Stimulated activated CD8-positive, alpha-beta memory T cell treated with anti-CD3 and anti-CD28 coated beads, Interleukin-7, amount 100 ng/mL, for 24 hours (primary cell): ENCODE measurements around the gene USP4.
"Not testable (repeated sequence)": the region's sequence is repeated elsewhere in the genome, so short reads cannot be mapped to it uniquely, and the experiment has no call there.

ENCODE experiments used
- DNase-seq: peaks from one replicate; pipeline ENCODE4 v3.0.0-alpha.2; 2020; ENCODE audit warnings: low read depth

The USP4 gene, protein sequence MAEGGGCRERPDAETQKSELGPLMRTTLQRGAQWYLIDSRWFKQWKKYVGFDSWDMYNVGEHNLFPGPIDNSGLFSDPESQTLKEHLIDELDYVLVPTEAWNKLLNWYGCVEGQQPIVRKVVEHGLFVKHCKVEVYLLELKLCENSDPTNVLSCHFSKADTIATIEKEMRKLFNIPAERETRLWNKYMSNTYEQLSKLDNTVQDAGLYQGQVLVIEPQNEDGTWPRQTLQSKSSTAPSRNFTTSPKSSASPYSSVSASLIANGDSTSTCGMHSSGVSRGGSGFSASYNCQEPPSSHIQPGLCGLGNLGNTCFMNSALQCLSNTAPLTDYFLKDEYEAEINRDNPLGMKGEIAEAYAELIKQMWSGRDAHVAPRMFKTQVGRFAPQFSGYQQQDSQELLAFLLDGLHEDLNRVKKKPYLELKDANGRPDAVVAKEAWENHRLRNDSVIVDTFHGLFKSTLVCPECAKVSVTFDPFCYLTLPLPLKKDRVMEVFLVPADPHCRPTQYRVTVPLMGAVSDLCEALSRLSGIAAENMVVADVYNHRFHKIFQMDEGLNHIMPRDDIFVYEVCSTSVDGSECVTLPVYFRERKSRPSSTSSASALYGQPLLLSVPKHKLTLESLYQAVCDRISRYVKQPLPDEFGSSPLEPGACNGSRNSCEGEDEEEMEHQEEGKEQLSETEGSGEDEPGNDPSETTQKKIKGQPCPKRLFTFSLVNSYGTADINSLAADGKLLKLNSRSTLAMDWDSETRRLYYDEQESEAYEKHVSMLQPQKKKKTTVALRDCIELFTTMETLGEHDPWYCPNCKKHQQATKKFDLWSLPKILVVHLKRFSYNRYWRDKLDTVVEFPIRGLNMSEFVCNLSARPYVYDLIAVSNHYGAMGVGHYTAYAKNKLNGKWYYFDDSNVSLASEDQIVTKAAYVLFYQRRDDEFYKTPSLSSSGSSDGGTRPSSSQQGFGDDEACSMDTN

DNA sequence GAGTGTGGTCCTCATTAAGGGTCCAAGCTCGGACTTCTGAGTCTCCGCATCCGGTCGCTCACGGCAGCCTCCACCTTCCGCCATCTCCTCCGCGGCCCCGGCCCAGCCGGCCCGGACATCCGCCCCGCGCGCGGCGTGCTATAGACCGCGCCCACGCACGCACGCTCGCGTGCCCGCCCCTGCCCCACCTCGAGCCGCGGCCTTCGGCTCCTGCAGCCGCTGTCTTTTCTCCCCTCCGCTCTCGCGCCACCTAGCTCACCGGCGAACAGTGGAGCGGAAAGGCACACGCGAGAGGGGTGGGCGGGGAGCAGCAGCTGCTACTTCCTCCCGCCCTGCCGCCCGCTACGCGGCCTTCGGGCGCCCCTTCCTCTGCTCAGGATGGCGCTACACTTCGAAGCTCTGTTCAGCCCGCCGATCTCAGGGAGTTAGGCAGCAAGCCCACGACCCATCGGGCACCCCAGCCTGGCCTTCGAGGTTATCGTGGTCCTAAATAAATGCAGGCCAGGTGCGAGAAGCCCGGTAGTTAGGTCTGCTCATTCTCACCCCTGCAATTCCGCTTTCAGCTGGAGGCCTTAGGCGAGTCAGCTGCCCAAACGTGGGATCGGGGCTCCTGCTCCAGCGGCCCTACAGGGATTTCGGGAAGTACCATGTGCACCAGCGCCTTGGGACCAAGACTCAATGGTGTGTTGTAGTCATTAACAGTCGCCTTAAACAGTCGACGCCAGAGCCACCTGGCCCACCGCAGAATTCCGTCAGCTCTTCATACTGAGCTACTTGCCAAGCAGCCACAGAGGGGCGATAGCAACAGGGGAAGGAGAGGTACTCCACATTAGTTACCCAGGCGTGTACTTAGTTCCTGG is at the start of gene USP4:
TSS of gene USP4 (minus strand) at position 113 of the 860 bp plus-strand sequence. CDS start at position 84, 29 bp downstream.
- peak; percentile 75 for DNase-seq

DNA sequence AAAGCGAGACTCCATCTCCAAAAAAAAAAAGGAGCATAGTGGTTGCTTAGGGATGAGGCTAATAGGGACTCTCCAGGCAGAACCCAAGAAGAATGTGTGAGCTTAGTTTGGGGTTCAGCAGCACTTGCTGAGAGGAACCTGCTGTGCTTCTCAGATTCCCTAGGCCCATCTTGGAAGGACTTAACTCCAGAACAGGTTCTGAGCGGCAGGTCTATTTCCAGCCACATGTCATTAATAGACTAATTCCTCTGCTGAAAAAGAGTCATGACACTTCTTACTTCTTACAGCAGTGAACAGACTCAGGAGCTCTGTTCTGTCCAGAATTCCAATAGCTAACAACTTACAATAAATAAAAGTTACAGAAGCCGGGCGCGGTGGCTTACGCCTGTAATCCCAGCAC is 49.4 kb upstream of the USP4 start:
- no peak for DNase-seq

DNA sequence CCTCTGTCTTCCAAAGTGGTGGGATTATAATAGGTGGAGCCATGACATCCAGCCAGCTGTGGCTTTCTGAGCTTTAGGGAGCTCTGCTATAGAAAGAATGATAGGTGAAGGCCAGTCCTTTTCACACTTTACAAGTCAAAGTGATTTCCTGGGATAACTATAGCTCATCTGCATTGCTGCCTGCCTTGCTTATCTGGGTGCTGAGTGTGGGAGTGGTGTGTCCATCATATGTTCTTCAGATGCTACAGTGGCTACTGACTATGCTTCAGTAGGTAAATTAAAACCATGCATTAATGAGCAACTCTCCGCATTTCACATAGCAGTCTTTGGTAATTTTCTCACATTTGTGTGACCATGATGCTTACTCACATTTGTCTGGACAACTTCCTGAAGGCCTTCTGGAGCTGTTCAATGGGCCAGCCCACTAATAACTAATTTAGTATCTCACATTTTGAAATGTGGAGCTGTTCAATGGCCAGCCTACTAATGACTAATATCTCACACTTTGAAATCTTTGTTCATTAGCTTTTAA is 48.5 kb upstream of the USP4 start:
- no peak for DNase-seq

DNA sequence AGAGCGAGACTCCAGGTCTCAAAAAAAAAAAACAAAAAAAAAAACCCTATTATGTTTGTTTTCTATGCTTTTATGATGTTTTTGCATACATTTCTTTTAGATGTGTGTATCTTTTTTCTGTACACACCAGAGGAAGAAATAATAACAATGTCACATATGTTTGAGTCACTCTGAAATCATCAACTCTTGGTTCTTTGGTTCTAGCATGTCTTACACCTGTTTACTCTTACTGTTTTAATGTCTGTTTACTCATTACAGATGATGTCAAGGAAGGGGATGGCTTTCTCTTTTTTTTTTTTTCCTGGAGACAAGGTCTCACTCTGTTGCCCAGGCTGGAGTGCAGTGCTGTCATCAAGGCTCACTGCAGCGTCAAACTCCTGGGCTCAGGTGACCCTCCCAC is 47.9 kb upstream of the USP4 start:
- no peak for DNase-seq

DNA sequence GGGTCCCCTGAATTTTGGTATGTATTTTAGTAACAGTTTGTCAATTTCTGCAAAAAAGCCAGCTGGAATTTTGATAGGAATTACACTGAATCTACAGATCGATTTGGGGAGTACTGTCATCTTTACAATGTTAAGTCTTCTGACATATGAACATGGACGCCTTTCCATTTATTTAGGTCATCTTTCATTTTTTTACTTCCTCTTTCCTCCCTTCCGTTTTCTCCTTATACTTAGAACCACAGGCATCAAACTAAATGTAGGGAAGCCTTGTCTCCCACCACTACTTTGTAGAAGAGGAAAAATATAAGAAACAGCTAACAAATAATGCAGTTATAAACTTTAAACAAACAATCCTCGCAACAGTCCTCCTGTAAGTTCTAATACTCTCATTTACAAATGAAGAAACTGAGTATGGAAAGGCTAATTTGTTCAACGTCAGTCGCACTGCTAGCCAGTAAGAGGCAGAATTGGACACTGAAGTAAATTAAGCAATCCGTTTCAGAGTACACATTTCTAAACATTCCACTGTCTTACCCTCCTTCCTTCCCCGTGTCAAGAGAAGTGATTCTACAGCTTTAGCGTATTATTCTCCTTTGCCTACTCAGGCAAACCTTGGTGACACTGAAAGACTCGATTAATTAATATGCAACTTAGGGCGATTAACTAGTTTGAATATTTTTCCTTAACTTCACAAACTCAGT is 46.4 kb upstream of the USP4 start:
- DNase-seq: no peak

DNA sequence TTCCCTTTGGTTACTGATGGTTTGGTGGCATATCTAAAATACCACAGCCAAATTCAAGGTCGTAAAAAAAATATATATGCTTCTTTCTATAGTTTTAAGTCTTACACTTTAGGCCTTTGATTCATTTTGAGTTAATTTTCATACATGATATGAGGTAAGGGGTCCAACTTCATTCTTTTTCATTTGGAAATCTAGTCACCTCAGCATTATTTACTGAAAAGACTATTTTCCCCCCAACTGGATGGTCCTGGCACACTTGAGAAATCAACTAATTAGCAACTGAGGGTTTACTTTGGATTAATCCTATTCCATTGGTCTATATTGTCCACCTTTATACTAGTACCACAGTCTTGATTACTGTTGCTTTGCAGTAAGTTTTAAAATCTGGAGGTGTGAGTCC is 45.8 kb upstream of the USP4 start:
- no peak for DNase-seq

DNA sequence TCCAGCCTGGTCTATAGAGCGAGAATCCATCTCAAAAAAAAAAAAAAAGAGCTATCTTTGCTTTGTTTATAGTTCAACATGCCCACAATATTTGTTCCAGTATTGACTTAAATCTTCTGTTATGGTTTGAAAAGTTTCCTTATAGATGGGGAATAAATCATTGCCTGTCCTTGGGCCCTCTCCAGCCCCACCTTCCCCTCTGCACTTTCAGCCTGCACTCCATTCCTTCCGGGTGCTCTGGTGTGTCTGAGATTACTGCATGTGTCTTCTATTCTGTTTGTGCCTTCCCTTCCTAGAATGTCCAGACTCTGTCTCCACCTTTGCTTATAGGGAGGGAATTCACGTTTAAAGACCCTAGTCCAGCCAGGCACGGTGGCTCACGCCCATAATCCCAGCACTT is 43.5 kb upstream of the USP4 start:
- DNase-seq: no peak

DNA sequence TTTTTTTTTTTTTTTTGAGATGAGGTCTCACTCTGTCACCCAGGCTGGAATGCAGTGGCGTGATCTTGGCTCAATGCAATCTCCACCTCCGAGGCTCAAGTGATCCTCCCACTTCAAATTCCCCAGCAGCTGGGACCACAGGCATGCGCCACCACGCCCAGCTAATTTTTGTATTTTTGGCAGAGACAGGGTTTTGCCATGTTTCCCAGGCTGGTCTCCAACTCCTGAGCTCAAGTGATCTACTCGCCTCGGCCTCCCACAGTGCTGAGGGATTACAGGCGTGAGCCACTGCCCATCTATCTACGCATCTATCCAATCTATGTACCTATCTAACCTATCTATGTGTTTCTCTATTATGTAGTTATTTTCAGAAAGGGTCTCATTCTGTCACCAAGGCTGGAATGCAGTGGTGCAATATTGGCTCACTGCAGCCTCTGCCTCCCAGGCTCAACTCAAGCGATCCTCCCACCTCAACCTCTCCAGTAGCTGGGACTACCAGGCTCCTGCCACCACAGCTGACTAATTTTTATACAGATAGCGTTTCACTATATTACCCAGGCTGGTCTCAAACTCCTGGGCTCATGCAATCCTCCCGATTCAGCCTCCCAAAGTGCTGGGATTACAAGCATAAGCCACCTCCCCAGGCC is 38.5 kb upstream of the USP4 start:
- no peak for DNase-seq

DNA sequence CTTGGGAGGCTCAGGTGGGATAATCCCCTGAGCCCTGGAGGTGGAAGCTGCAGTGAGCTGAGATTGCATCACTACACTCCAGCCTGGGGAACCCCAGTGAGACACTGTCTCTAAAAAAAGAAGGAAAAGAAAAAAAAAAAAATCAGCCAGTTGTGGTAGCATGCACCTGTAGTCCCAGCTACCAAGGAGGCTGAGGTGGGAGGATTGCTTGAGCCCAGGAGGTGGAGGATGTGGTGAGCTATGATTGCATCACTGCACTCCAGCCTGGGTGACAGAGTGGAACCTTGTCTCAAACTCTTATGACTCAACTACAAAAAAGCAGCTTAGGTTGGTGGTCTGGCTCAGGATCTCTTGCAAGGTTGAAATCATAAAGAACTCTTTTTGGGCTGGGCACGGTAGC is 37.6 kb upstream of the USP4 start:
- DNase-seq: peak; percentile 4

DNA sequence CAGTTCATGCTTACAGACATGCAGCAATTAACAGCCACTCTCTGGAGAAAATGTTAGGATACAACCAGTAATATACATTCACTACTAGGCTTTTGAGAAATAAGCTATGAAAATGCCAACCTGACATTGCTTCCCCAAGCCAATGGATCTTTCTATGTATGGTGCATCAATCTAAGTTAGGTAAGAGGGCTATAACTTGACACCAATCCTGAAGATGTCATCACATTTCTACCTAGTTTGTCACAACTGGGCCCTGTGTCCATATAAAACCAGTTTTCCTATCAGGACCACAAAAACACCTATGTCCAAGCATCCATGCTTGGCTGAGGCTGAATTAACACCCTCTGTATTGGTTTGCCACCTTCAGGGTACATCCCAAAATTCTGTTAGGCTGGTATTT is 32.1 kb upstream of the USP4 start:
- no peak for DNase-seq

DNA sequence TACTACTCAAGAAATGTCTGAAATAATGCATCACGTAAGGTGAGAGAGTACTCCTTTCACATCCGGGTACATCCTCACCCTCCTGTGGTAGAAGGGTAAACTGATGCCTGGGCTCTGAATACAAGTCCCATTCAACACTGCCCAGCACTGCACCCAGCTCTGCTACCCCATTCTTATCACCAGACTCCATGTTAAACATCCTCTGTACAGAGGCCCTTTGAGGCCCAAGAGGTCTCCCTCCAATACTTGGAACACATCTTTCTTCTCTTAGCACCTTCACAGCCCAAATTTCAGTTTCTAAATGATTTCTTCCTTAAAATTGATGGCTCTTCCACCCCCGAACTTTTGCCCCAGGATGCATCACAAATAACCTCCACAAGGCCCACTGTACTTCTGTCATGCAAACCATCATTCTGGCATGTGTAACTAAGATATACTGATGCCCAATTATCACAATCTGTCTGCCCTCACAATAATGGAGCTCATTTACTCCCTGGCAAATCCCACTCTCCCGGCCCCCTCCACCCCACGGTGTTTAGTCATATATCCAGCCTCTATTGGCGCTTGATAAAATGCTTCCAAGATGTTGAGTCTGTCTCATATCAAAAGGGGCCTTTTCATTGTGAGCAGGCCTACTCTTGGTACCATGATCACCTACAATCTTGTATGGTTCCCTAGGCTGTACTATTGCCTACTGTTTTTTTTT is 30.9 kb upstream of the USP4 start:
- no peak for DNase-seq

DNA sequence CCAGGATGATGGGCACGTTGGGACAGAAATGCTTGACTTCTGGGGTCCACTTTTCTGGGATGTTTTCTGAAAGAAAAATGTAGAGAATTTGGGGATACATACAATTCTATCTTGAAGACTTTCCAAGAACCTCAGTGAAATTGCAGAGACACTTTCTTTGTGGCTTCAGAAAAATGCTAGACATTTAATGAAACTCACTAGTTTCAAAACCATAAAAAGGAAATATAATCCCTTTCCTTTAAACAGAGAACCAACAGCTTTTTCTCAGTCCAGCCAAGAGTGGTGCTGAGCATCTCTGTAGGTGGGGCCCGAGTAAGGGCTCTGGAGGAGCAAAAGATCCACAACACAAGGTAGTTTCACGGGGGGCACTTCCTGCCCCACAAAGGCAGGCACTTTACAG is 22.7 kb upstream of the USP4 start:
- DNase-seq: no peak

DNA sequence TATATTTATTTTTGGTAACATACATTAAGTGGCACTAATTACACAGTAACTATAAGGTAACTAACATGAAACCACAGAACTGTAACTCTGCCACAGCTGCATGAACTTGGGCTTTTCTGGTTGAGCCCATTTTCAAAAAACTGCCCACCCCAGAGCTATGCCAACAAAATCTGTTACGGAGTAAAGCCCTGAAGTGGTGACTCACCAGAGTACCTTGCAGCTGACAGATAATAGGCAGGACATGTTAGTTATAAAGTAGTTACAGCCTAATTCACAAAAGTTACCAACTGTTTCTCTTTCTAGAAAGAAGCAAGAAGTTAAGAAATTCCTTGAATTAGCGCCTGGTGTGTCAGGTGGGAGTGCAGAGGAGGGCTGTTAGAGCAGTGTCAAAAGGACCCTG is 19.8 kb upstream of the USP4 start:
- DNase-seq: no peak

DNA sequence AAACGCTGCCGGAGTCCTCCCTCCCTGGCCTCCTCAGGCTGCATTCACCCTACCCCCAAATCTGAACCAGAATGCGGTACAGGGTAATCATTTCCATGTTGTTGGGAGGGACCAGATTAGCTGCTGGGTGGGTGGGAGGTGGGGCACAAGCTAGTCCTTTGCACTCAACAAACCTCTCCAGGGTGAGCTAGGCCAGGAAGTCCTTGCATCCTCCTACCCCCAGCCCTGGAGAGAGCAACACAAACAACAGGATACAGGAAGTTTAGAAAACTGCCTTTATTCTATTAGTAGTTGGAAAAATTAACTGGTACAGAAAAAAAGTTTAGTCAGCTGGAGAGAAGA is 19.0 kb upstream of the USP4 start:
- no peak for DNase-seq

DNA sequence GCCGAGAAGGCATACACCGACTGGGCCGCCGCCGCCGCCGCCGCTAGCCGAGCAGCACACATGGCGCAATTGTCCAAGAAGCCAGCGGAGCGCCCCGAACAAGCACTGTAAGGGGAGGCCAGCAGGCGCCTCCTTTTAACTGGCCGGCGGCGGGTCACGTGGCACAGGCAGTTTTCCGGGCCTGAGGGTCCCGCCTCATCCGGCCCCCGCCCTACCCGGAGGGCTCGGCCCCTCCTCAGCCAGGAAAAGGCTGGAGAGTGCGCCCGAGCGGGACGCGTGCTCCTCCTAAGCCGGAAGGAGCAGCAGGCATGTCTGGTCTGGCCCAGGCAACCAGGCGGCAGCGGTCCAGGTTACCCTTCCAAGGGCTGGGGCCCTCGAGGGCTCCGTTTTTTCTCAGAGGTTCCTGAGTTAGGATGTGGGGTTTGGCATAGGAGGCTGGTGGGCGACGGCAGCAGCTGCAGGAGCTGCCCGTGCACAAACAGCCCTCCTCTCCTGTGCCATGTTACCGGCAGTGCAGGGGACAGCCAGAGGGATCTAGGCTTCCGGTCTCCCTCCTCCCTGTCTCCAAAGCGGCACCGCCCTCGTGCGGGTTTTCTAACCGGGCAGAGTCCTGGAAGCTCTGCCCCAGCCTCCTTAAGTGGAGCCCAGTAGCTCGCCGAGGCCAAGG is 18.5 kb upstream of the USP4 start, which contains the start of gene GPX1:
TSS of gene GPX1 (minus strand) at position 137 of the 667 bp plus-strand sequence. CDS start at position 62, 75 bp downstream.
- peak; percentile 68 for DNase-seq

DNA sequence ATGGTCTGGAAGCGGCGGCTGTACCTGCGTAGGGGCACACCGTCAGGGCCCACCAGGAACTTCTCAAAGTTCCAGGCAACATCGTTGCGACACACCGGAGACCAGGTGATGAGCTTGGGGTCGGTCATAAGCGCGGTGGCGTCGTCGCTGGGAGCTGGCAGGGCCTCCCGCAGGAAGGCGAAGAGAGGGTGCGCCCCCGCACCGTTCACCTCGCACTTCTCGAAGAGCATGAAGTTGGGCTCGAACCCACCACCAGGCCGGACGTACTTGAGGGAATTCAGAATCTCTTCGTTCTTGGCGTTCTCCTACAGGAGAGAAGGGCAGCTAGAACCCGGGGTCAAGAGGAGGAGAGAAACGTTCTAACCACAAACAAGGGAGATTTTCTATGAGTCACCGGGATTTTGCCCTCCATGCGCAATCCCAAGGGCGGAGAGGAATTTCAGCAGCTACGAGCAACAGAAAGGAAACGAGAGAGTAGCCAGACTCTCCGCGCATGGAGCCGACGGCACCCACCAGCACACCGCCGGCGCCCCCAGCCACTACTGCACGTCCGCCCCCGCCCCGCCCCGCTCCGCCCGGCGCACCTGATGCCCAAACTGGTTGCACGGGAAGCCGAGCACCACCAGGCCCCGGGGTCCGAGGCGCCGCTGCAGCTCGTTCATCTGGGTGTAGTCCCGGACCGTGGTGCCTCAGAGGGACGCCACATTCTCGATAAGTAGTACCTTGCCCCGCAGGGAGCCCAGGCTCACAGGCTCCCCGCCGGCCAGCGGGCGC is 17.8 kb upstream of the USP4 start:
- DNase-seq: peak; percentile 10

DNA sequence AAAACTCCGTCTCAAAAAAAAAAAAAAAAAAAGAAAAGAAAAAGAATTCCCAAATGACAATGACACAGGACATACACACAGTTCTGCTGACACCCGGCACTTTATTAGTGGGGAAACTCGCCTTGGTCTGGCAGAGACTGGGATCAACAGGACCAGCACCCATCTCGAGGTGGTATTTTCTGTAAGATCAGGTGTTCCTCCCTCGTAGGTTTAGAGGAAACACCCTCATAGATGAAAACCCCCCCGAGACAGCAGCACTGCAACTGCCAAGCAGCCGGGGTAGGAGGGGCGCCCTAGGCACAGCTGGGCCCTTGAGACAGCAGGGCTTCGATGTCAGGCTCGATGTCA is 17.2 kb upstream of the USP4 start:
- not testable (repeated sequence) for DNase-seq

DNA sequence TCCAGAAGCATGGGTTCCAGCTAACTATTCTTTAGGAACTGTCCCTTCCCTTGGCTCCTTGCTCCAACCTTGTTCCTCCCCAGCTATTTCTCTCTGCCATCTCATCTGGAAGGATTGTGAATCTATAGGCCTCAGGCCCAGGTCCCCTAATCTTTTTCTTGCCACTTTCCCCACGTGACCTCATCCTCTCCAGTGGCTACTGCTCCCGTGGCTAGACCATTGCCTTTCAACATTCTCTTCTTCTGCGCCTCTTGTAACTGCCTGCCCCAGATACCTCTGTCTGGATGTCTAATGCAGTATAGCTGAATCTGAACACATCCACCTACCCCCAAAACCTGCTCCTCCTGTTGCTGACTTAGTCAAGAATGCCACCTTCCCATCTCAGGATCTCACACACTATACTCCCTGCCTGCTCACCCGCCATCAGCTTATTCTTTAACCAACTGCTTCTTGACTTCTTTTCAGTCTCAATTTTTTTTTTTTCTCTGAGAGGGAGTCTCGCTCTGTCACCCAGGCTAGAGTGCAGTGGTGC is 13.1 kb upstream of the USP4 start:
- no peak for DNase-seq

DNA sequence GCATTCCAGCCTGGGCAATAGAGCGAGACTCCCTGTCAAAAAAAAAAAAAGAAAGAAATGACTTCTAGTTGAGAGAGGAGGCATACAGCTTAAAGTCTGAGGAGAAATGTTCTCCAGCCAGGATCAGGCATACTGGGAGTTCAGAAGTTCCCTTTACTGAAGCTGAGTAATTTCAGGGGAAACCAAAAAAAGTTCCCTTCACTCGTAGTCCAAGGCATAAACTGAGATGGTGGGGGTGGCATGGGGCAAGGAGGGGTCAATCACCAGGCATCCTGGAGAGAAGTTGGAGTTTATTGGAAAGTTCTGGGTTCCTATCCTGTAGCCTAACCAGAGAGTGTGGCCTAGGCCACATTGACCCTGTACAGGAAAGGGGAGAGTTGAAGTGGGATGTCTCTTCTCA is 12.4 kb upstream of the USP4 start:
- DNase-seq: no peak
